SK-N-MC (cell line): ENCODE measurements around the gene P3H4.
A peak's percentile ranks its signal among the peaks of the same experiment; 100 is the strongest.

ENCODE experiments used
- DNase-seq: peaks from one replicate; pipeline ENCODE4 v3.0.0-alpha.2; 2011; ENCODE audit warnings: low read depth, low spot score
- H3K27ac ChIP-seq: fragments of 200-600 bp; sonication (generic); 2 replicates; pipeline ENCODE4 v1.5.1; 2016; ENCODE audit warnings: mixed run types
- H3K36me3 ChIP-seq: fragments of 200-600 bp; sonication (generic); 2 replicates; pipeline ENCODE4 v1.6.1; 2017; ENCODE audit warnings: antibody characterized with exemption, low read length, mixed read lengths; ENCODE audit not compliant: insufficient read depth
- H3K4me3 ChIP-seq: fragments of 200-600 bp; sonication (generic); 2 replicates; pipeline ENCODE4 v1.5.1; 2016
- H3K9ac ChIP-seq: fragments of 200-600 bp; sonication (generic); 2 replicates; pipeline ENCODE4 v1.8.0; 2017; ENCODE audit warnings: mixed run types, mixed read lengths; ENCODE audit not compliant: insufficient read length
- H3K9me3 ChIP-seq: fragments of 200-600 bp; sonication (generic); 2 replicates; pipeline ENCODE4 v1.6.1; 2017; ENCODE audit warnings: low read depth, mild to moderate bottlenecking, antibody characterized with exemption, low read length, moderate library complexity, mixed read lengths
- EZH2 ChIP-seq: fragments of 200-600 bp; sonication (generic); IDR thresholded peaks from one replicate; pipeline ENCODE4 v1.6.1; 2017; ENCODE audit warnings: antibody characterized with exemption
- FOXP2 ChIP-seq: optimal IDR thresholded peaks from 2 replicates; pipeline ENCODE3; 2011; ENCODE audit warnings: mild to moderate bottlenecking, moderate library complexity; ENCODE audit not compliant: insufficient read depth; ENCODE audit errors: extremely low read length, control extremely low read depth
- POLR2AphosphoS5 ChIP-seq: IDR thresholded peaks from 2 replicates; pipeline ENCODE4 v1.6.1; 2012; ENCODE audit warnings: mild to moderate bottlenecking, low read depth, low read length, borderline replicate concordance

Gene P3H4

GRCh38 chr17:41823141-41823524 lies 11.4 kb upstream of the P3H4 start:
- no peak overlapping the region for H3K27ac ChIP-seq
- H3K36me3 ChIP-seq, result peaks cover 18% of the 10 kb centered on the region; the same call in 1 of the 2 replicates
- no peak overlapping the region for H3K9ac ChIP-seq
- DNase-seq, result no peak
- no peak for TF ChIP-seq POLR2AphosphoS5
- TF ChIP-seq EZH2, result no peak
- TF ChIP-seq FOXP2, result no peak
- no peaks in the 10 kb centered on the region for H3K9me3 ChIP-seq
- no peak overlapping the region for H3K4me3 ChIP-seq

GRCh38 chr17:41822216-41823140 lies 10.7 kb upstream of the P3H4 start:
- Histone ChIP-seq H3K4me3 (no peak overlapping the region), H3K27ac (no peak overlapping the region), H3K9me3 (no peaks in the 10 kb centered on the region), H3K9ac (no peak overlapping the region), H3K36me3 (peaks cover 12% of the 10 kb centered on the region; the same call in 1 of the 2 replicates)
- TF ChIP-seq POLR2AphosphoS5, result peak; percentile 14; the same call in 1 of the 2 replicates
- TF ChIP-seq EZH2, result no peak
- no peak for TF ChIP-seq FOXP2
- DNase-seq, result no peak

- Histone ChIP-seq H3K4me3 (no peak overlapping the region), H3K27ac (no peak overlapping the region), H3K9ac (no peak overlapping the region), H3K9me3 (no peaks in the 10 kb centered on the region), H3K36me3 (peaks cover 9% of the 10 kb centered on the region; the same call in 1 of the 2 replicates)
- no peak for TF ChIP-seq EZH2
- TF ChIP-seq POLR2AphosphoS5, result no peak
- no peak for TF ChIP-seq FOXP2
- DNase-seq, result no peak
These were observed 10.0 kb upstream of the P3H4 start for GRCh38 chr17:41821776-41822175.

- no peak overlapping the region for H3K27ac ChIP-seq
- no peak overlapping the region for H3K4me3 ChIP-seq
- H3K9ac ChIP-seq, result no peak overlapping the region
- H3K9me3 ChIP-seq, result no peaks in the 10 kb centered on the region
- H3K36me3 ChIP-seq, result no peaks in the 10 kb centered on the region
- DNase-seq, result no peak
- TF ChIP-seq FOXP2, result no peak
- no peak for TF ChIP-seq POLR2AphosphoS5
- no peak for TF ChIP-seq EZH2
These were observed 6.3 kb upstream of the P3H4 start for GRCh38 chr17:41818024-41818423.

- Histone ChIP-seq H3K9ac (no peak overlapping the region), H3K36me3 (no peaks in the 10 kb centered on the region)
These were observed 5.0 kb upstream of the P3H4 start for GRCh38 chr17:41816637-41817320.

GRCh38 chr17:41814195-41814594 lies 2.4 kb upstream of the P3H4 start:
- H3K9me3 ChIP-seq, result no peaks in the 10 kb centered on the region
- TF ChIP-seq FOXP2 (no peak), EZH2 (no peak), POLR2AphosphoS5 (no peak)
- no peaks in the 10 kb centered on the region for H3K36me3 ChIP-seq
- DNase-seq, result no peak
- H3K4me3 ChIP-seq, result no peak overlapping the region
- no peak overlapping the region for H3K27ac ChIP-seq
- H3K9ac ChIP-seq, result no peak overlapping the region

More at GRCh38 chr17:41816637-41817320, 5.0 kb upstream of the P3H4 start:
- DNase-seq, result no peak
- TF ChIP-seq POLR2AphosphoS5 (no peak), FOXP2 (no peak), EZH2 (no peak)
- no peaks in the 10 kb centered on the region for H3K9me3 ChIP-seq
- no peak overlapping the region for H3K27ac ChIP-seq
- H3K4me3 ChIP-seq, result no peak overlapping the region

- H3K4me3 ChIP-seq, result no peak overlapping the region
These were observed 2.0 kb upstream of the P3H4 start for GRCh38 chr17:41813699-41814124.

GRCh38 chr17:41813152-41813680 lies 1.5 kb upstream of the P3H4 start:
- no peak overlapping the region for H3K27ac ChIP-seq
- H3K9me3 ChIP-seq, result no peaks in the 10 kb centered on the region
- no peak for TF ChIP-seq POLR2AphosphoS5
- no peak for TF ChIP-seq EZH2
- TF ChIP-seq FOXP2, result no peak
- no peak overlapping the region for H3K4me3 ChIP-seq
- no peak for DNase-seq
- no peaks in the 10 kb centered on the region for H3K36me3 ChIP-seq
- no peak overlapping the region for H3K9ac ChIP-seq

More at GRCh38 chr17:41813699-41814124, 2.0 kb upstream of the P3H4 start:
- Histone ChIP-seq H3K36me3 (no peaks in the 10 kb centered on the region), H3K9ac (no peak overlapping the region), H3K9me3 (no peaks in the 10 kb centered on the region), H3K27ac (no peak overlapping the region)
- DNase-seq, result no peak
- TF ChIP-seq POLR2AphosphoS5, result no peak
